ENCODE results near the gene LYRM1.

- TF ChIP-seq, protein P1, sequence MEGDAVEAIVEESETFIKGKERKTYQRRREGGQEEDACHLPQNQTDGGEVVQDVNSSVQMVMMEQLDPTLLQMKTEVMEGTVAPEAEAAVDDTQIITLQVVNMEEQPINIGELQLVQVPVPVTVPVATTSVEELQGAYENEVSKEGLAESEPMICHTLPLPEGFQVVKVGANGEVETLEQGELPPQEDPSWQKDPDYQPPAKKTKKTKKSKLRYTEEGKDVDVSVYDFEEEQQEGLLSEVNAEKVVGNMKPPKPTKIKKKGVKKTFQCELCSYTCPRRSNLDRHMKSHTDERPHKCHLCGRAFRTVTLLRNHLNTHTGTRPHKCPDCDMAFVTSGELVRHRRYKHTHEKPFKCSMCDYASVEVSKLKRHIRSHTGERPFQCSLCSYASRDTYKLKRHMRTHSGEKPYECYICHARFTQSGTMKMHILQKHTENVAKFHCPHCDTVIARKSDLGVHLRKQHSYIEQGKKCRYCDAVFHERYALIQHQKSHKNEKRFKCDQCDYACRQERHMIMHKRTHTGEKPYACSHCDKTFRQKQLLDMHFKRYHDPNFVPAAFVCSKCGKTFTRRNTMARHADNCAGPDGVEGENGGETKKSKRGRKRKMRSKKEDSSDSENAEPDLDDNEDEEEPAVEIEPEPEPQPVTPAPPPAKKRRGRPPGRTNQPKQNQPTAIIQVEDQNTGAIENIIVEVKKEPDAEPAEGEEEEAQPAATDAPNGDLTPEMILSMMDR (IDR thresholded peaks at IDR 0.05; ENCODE audit: low read depth, low read length, poor library complexity, severe bottlenecking): no peak
- TF ChIP-seq EZH2phosphoT487 (IDR thresholded peaks at IDR 0.05; ENCODE audit: borderline replicate concordance, low read length): no peak
Measured at GRCh38 chr16:20889625-20890275, 10.8 kb upstream of the LYRM1 start.
